ENCODE results near the gene MAD2L1BP. TPM values are rescaled to one million over a fixed set of nuclear protein-coding genes. Genes with fewer than 3 reads are reported as not detected.

MAD2L1BP gene
- total and polyA plus RNA-seq, 2 of the 13 experiments (the other 11 are each of a cell fraction or from before 2014, with no cell fraction given) = 54.2 to 55.5 TPM

- no peak for TF ChIP-seq HNF4G (IDR thresholded peaks at IDR 0.05; ENCODE audit: borderline replicate concordance, low read depth, low read length)
- no peak for TF ChIP-seq HNF4G (CRISPR knock-in tag; IDR thresholded peaks at IDR 0.05; ENCODE audit: borderline replicate concordance, low read depth)
- peak; percentile 59 for TF ChIP-seq AGO2 (optimal IDR thresholded peaks at IDR 0.05; ENCODE audit: low read depth, low read length)
- no peak within 1 kb of the TSS for H3K9ac ChIP-seq (ENCODE audit: insufficient read depth, low read depth, low read length)
- no peak within 1 kb of the TSS for H2AFZ ChIP-seq (ENCODE audit: low read length)
- no peaks in the 10 kb centered on the region for H3K79me2 ChIP-seq (ENCODE audit: insufficient read depth, low read length)
- ATAC-seq = peak; percentile 14; the same call in 1 of the 3 replicates
- no TSS peak for BruUV-seq (replicated peaks)
- no peak for FAIRE-seq
- H4K20me1 ChIP-seq (ENCODE audit: insufficient read depth, low read length) = no peaks in the 10 kb centered on the region
- H3K4me1 ChIP-seq (ENCODE audit: insufficient read depth, low read length) = no peaks in the 10 kb centered on the region
- intact Hi-C loops (cut with micrococcal nuclease; ENCODE audit: unreplicated experiment) = no loop called here
- CTCF ChIA-PET (ENCODE audit: low intra/inter-chr PET ratio, low total read pairs) = no interaction called here
- no peak within 1 kb of the TSS for H3K4me3 ChIP-seq (replicated peaks in 1 of 3; ENCODE audit: insufficient read depth in 1 of 3, low read depth in 2 of 3, low read length in 3 of 3)
- 91% methylated on average over 52 of the region's 52 CpGs for WGBS (ENCODE audit: low lambda C conversion rate)
- H3K36me3 ChIP-seq (replicated peaks in 1 of 2; ENCODE audit: control insufficient read depth in 1 of 2, insufficient read depth in 2 of 2, low read length in 2 of 2) = peaks cover 9 to 19% of the 10 kb centered on the region in 2 experiments; a peak in 4 of 5 replicates
- no peak for DNase-seq (ENCODE audit: low spot score)
- POLR2A ChIA-PET = interaction anchor here (1.7 to 5.9 kb wide), 5 partner anchors 8 to 19 kb away, joined by 5 to 22 read pairs (median 7); partner anchors contain the start of genes GTPBP2 and MAD2L1BP
- peaks cover 0 to 7% of the 10 kb centered on the region in 2 experiments; a peak in 1 of 5 replicates for H3K27me3 ChIP-seq (ENCODE audit: control insufficient read depth in 1 of 2, insufficient read depth in 2 of 2, low read length in 2 of 2)
- H3K4me2 ChIP-seq (ENCODE audit: low read depth, low read length) = no peak within 1 kb of the TSS
- H3K9me3 ChIP-seq (ENCODE audit: low read length) = no peaks in the 10 kb centered on the region
- in situ Hi-C loops (cut with HindIII; ENCODE audit: extremely low pct_ligation_motif_present, low pct_unique_long_range_greater_than_20kb) = no loop called here
- no peak within 1 kb of the TSS for H3K27ac ChIP-seq (ENCODE audit: extremely low read length, insufficient read depth, low read length)
Measured at GRCh38 chr6:43644940-43645612, 9.4 kb downstream of the MAD2L1BP start, which contains the start of gene RSPH9. Gene RSPH9 (plus strand): TSS chr6:43645036. CDS start chr6:43645099, 63 bp downstream.

DNA sequence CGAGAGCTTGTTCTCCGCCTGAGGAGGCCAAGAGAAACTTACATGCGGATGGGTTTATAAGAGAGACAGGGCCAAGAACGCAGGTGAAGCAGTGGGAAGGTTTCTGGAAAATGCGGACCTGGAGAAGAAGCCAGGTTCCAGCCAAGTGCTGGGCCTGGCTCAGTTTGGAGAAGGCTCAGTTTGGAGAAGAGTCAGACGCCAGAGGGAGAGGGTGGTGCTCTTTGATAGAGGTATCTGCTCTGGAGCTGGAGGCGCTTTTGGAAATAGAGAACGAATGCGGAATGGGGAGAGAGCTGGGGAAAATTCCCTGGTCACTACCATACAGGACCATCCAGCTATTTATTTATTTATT, 9.9 kb downstream of the MAD2L1BP start:
- no TSS peak for BruUV-seq (replicated peaks)
- peaks cover 4 to 14% of the 10 kb centered on the region in 2 experiments; a peak in 4 of 5 replicates for H3K36me3 ChIP-seq (replicated peaks in 1 of 2; ENCODE audit: control insufficient read depth in 1 of 2, insufficient read depth in 2 of 2, low read length in 2 of 2)
- H3K9ac ChIP-seq (ENCODE audit: insufficient read depth, low read depth, low read length) = no peak overlapping the region
- peaks cover 0 to 7% of the 10 kb centered on the region in 2 experiments; a peak in 1 of 5 replicates for H3K27me3 ChIP-seq (ENCODE audit: control insufficient read depth in 1 of 2, insufficient read depth in 2 of 2, low read length in 2 of 2)
- H3K4me3 ChIP-seq (replicated peaks in 1 of 3; ENCODE audit: insufficient read depth in 1 of 3, low read depth in 2 of 3, low read length in 3 of 3) = no peak overlapping the region
- WGBS (ENCODE audit: low lambda C conversion rate) = 93% methylated on average over 9 of the region's 9 CpGs
- intact Hi-C loops (cut with micrococcal nuclease; ENCODE audit: unreplicated experiment) (no loop called here), in situ Hi-C loops (cut with HindIII; ENCODE audit: extremely low pct_ligation_motif_present, low pct_unique_long_range_greater_than_20kb) (no loop called here)
- no peaks in the 10 kb centered on the region for H3K9me3 ChIP-seq (ENCODE audit: low read length)
- no peak for DNase-seq (ENCODE audit: low spot score)
- no peak for ATAC-seq
- ChIA-PET POLR2A (interaction anchor here (2.2 to 5.9 kb wide), 3 partner anchors 9 to 16 kb away, joined by 7 to 22 read pairs (median 13); partner anchors contain the start of genes GTPBP2 and MAD2L1BP), CTCF (ENCODE audit: low intra/inter-chr PET ratio, low total read pairs) (no interaction called here)
- no peak overlapping the region for H3K27ac ChIP-seq (ENCODE audit: extremely low read length, insufficient read depth, low read length)
- H4K20me1 ChIP-seq (ENCODE audit: insufficient read depth, low read length) = no peaks in the 10 kb centered on the region
- no peak overlapping the region for H3K4me2 ChIP-seq (ENCODE audit: low read depth, low read length)
- FAIRE-seq = no peak
- no peak overlapping the region for H2AFZ ChIP-seq (ENCODE audit: low read length)
- H3K4me1 ChIP-seq (ENCODE audit: insufficient read depth, low read length) = no peaks in the 10 kb centered on the region
- no peaks in the 10 kb centered on the region for H3K79me2 ChIP-seq (ENCODE audit: insufficient read depth, low read length)
- TF ChIP-seq TCF12 (IDR thresholded peaks at IDR 0.05) = no peak
- TF ChIP-seq TCF12 (CRISPR knock-in tag; IDR thresholded peaks at IDR 0.05) = no peak
- no peak for TF ChIP-seq ZNF614 (CRISPR knock-in tag; IDR thresholded peaks at IDR 0.05; ENCODE audit: borderline replicate concordance)
- TF ChIP-seq ZNF646 (CRISPR knock-in tag; IDR thresholded peaks at IDR 0.05) = no peak
- TF ChIP-seq, protein P1, sequence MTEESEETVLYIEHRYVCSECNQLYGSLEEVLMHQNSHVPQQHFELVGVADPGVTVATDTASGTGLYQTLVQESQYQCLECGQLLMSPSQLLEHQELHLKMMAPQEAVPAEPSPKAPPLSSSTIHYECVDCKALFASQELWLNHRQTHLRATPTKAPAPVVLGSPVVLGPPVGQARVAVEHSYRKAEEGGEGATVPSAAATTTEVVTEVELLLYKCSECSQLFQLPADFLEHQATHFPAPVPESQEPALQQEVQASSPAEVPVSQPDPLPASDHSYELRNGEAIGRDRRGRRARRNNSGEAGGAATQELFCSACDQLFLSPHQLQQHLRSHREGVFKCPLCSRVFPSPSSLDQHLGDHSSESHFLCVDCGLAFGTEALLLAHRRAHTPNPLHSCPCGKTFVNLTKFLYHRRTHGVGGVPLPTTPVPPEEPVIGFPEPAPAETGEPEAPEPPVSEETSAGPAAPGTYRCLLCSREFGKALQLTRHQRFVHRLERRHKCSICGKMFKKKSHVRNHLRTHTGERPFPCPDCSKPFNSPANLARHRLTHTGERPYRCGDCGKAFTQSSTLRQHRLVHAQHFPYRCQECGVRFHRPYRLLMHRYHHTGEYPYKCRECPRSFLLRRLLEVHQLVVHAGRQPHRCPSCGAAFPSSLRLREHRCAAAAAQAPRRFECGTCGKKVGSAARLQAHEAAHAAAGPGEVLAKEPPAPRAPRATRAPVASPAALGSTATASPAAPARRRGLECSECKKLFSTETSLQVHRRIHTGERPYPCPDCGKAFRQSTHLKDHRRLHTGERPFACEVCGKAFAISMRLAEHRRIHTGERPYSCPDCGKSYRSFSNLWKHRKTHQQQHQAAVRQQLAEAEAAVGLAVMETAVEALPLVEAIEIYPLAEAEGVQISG (CRISPR knock-in tag; IDR thresholded peaks at IDR 0.05) = no peak
